Ovary (tissue), 3 donors: ENCODE measurements around the gene KIF15.

ENCODE experiments used
- EP300 ChIP-seq: sonication (generic); formaldehyde crosslinking; IDR thresholded peaks from one replicate; pipeline ENCODE4 v1.6.1; 2017; ENCODE audit warnings: antibody characterized with exemption
- POLR2A ChIP-seq: fragments of 450-650 bp; IDR thresholded peaks from one replicate; pipeline ENCODE4 v1.6.1; 2017; ENCODE audit warnings: antibody characterized with exemption, mild to moderate bottlenecking, moderate library complexity
- TF ChIP-seq, protein P1 (sequence below), 3 donors: fragments of 450-650 bp in 2 of 3; fragments of 200-600 bp in 1 of 3; IDR thresholded peaks; one replicate each; pipeline versions ENCODE4 v1.5.1 to v1.8.0; 2016 to 2022; ENCODE audit warnings: antibody characterized with exemption in 3 of 3, mild to moderate bottlenecking in 1 of 3
- donor health status: DM: no; HTN: no; CAD: no.

GRCh38 chr3:44831232-44831631, 69.6 kb downstream of the KIF15 start:
- TF ChIP-seq, protein P1, sequence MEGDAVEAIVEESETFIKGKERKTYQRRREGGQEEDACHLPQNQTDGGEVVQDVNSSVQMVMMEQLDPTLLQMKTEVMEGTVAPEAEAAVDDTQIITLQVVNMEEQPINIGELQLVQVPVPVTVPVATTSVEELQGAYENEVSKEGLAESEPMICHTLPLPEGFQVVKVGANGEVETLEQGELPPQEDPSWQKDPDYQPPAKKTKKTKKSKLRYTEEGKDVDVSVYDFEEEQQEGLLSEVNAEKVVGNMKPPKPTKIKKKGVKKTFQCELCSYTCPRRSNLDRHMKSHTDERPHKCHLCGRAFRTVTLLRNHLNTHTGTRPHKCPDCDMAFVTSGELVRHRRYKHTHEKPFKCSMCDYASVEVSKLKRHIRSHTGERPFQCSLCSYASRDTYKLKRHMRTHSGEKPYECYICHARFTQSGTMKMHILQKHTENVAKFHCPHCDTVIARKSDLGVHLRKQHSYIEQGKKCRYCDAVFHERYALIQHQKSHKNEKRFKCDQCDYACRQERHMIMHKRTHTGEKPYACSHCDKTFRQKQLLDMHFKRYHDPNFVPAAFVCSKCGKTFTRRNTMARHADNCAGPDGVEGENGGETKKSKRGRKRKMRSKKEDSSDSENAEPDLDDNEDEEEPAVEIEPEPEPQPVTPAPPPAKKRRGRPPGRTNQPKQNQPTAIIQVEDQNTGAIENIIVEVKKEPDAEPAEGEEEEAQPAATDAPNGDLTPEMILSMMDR (IDR thresholded peaks at IDR 0.05) = no peak
- TF ChIP-seq POLR2A = no peak
- no peak for TF ChIP-seq EP300
